Gastrocnemius medialis (tissue), 4 donors: ENCODE data around the gene ANKRD55.

Source experiments
- POLR2A ChIP-seq, 2 donors: fragments of 450-650 bp; IDR thresholded peaks; one replicate each; pipeline ENCODE4 v1.6.1; 2017; ENCODE audit warnings: antibody characterized with exemption in 2 of 2, mild to moderate bottlenecking in 2 of 2, moderate library complexity in 2 of 2
- TF ChIP-seq, protein P1 (sequence below), 5 experiments: fragments of 450-650 bp in 3 of 5; fragments of 200-600 bp in 2 of 5; sonication (generic) in 2 of 5; IDR thresholded peaks in 4 of 5; conservative IDR thresholded peaks in 1 of 5; 1 replicate in 4 of 5; 2 replicates in 1 of 5; pipeline ENCODE4 v1.5.1; 2016 to 2019; ENCODE audit warnings: antibody characterized with exemption in 5 of 5, mild to moderate bottlenecking in 3 of 5, moderate library complexity in 3 of 5

DNA sequence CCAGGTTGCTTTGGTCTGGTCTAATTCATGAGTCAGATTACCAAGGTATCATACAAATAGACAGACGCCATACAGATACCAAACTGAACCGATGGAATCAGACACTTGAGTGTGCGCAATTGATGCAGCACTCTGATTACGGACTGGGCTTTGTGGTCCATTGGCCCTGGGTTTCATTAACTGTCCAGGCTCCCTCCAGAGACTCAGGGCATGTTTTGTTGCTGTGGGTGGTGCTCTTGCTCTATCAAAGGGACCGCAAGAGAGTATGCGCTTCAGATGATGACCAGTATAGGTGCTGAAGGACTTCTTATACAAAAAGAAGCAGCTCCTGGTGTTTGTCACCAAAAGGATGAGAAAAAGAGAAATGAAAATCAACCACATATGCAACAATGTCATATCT, 36.9 kb upstream of the ANKRD55 start:
- no peak for TF ChIP-seq POLR2A (IDR thresholded peaks at IDR 0.05)
- TF ChIP-seq, protein P1, sequence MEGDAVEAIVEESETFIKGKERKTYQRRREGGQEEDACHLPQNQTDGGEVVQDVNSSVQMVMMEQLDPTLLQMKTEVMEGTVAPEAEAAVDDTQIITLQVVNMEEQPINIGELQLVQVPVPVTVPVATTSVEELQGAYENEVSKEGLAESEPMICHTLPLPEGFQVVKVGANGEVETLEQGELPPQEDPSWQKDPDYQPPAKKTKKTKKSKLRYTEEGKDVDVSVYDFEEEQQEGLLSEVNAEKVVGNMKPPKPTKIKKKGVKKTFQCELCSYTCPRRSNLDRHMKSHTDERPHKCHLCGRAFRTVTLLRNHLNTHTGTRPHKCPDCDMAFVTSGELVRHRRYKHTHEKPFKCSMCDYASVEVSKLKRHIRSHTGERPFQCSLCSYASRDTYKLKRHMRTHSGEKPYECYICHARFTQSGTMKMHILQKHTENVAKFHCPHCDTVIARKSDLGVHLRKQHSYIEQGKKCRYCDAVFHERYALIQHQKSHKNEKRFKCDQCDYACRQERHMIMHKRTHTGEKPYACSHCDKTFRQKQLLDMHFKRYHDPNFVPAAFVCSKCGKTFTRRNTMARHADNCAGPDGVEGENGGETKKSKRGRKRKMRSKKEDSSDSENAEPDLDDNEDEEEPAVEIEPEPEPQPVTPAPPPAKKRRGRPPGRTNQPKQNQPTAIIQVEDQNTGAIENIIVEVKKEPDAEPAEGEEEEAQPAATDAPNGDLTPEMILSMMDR (IDR thresholded peaks at IDR 0.05 in 4 of 5, conservative IDR thresholded peaks at IDR 0.05 in 1 of 5), result no peak
